ENCODE measurements around the gene SLC5A10.

DNA sequence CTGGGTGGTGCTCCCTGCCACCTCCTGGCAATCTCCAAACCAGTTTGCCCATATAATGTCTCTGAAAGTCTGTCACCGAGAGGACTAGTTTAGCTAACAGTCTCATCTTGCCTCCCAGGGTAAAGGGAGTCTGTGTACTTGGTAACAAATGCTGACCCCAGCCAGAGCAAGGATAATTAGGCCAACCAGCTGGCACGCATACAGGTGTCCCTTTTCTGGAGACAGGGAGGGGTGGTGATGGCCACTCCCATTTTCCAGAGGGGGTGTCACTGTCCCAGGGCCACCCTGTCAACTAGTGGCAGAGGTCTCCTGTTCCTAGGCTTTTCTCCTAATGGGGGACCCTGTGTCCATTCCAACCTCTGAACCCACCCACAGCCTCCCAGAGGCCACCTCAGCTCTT is 44.5 kb downstream of the SLC5A10 start:
- no peak for TF ChIP-seq POLR2A (IDR thresholded peaks at IDR 0.05)
- TF ChIP-seq, protein P1, sequence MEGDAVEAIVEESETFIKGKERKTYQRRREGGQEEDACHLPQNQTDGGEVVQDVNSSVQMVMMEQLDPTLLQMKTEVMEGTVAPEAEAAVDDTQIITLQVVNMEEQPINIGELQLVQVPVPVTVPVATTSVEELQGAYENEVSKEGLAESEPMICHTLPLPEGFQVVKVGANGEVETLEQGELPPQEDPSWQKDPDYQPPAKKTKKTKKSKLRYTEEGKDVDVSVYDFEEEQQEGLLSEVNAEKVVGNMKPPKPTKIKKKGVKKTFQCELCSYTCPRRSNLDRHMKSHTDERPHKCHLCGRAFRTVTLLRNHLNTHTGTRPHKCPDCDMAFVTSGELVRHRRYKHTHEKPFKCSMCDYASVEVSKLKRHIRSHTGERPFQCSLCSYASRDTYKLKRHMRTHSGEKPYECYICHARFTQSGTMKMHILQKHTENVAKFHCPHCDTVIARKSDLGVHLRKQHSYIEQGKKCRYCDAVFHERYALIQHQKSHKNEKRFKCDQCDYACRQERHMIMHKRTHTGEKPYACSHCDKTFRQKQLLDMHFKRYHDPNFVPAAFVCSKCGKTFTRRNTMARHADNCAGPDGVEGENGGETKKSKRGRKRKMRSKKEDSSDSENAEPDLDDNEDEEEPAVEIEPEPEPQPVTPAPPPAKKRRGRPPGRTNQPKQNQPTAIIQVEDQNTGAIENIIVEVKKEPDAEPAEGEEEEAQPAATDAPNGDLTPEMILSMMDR (IDR thresholded peaks at IDR 0.05), result no peak
